H1 (cell line): ENCODE results near the gene GLG1. TPM values are rescaled to one million over a fixed set of nuclear protein-coding genes. Genes with fewer than 3 reads are reported as not detected.
"Not testable (repeated sequence)": the region's sequence is repeated elsewhere in the genome, so short reads cannot be mapped to it uniquely, and the experiment has no call there.

ENCODE experiments used
- CTCF ChIA-PET: fragments of 300-600 bp; sonication (Branson Sonifier 250); formaldehyde crosslinking; loops from one replicate; lab custom pipeline; 2021; ENCODE audit not compliant: partially characterized antibody; lab: Charles Lee
- POLR2A ChIA-PET: fragments of 300-600 bp; sonication (Branson Sonifier 250); formaldehyde crosslinking; loops from one replicate; lab custom pipeline; 2021; ENCODE audit warnings: inconsistent platforms; ENCODE audit not compliant: partially characterized antibody; lab: Charles Lee
- DNase-seq, 2 experiments: peaks; one replicate each; pipeline versions ENCODE4 v3.0.0 to v3.0.0-alpha.2; 2010 to 2022; ENCODE audit warnings: low spot score in 2 of 2, low read depth in 1 of 2, mixed read lengths in 1 of 2
- FAIRE-seq: peaks from 2 replicates; lab custom pipeline; 2011; peaks lifted over from hg19 to GRCh38; lab: Jason Lieb, UNC
- H2AFZ ChIP-seq: 2 replicates; pipeline ENCODE4 v1.8.1; 2012; ENCODE audit warnings: low read length, inconsistent platforms
- H2AK5ac ChIP-seq: 2 replicates; pipeline ENCODE4 v1.6.1; 2013; ENCODE audit warnings: low read depth, low read length
- H2BK120ac ChIP-seq: replicated peaks from 2 replicates; pipeline ENCODE3; 2013; ENCODE audit warnings: low read depth, low read length, inconsistent platforms
- H2BK12ac ChIP-seq: 2 replicates; pipeline ENCODE4 v1.6.1; 2013; ENCODE audit warnings: low read depth, low read length
- H2BK15ac ChIP-seq: 2 replicates; pipeline ENCODE4 v1.6.1; 2013; ENCODE audit warnings: low read length
- H2BK20ac ChIP-seq: 2 replicates; pipeline ENCODE4 v1.6.1; 2013; ENCODE audit warnings: low read length
- H2BK5ac ChIP-seq: 2 replicates; pipeline ENCODE4 v1.6.1; 2013; ENCODE audit warnings: low read depth, low read length
- H3K14ac ChIP-seq: 2 replicates; pipeline ENCODE4 v1.6.1; 2013; ENCODE audit warnings: inconsistent platforms; ENCODE audit not compliant: insufficient read length
- H3K18ac ChIP-seq: 2 replicates; pipeline ENCODE4 v1.6.1; 2013; ENCODE audit warnings: low read length; ENCODE audit errors: extremely low read depth
- H3K23ac ChIP-seq: 2 replicates; pipeline ENCODE4 v1.6.1; 2013; ENCODE audit warnings: inconsistent platforms; ENCODE audit not compliant: insufficient read length
- H3K23me2 ChIP-seq: 2 replicates; pipeline ENCODE4 v1.6.1; 2013; ENCODE audit warnings: low read depth, low read length
- H3K27ac ChIP-seq: 2 replicates; pipeline ENCODE4 v1.6.1; 2011; ENCODE audit warnings: low read depth, low read length, inconsistent platforms
- H3K27me3 ChIP-seq, 4 experiments: replicated peaks in 1 of 4; 1 replicate in 1 of 4; 2 replicates in 3 of 4; pipeline versions ENCODE4 v1.6.1 to v1.8.1; 2011 to 2013; ENCODE audit warnings: low read length in 3 of 4, mild to moderate bottlenecking in 3 of 4, inconsistent platforms in 2 of 4, mixed read lengths in 2 of 4, moderate library complexity in 1 of 4; ENCODE audit not compliant: control insufficient read depth in 3 of 4, insufficient read depth in 3 of 4; ENCODE audit errors: extremely low read depth in 1 of 4
- H3K36me3 ChIP-seq, 4 experiments: 2 replicates each; pipeline versions ENCODE4 v1.6.1 to v1.8.1; 2011 to 2013; ENCODE audit warnings: mild to moderate bottlenecking in 4 of 4, low read length in 3 of 4, moderate library complexity in 2 of 4, control low read depth in 1 of 4, inconsistent platforms in 1 of 4; ENCODE audit not compliant: insufficient read depth in 4 of 4, control insufficient read depth in 2 of 4
- H3K4ac ChIP-seq: replicated peaks from 2 replicates; pipeline ENCODE3; 2013; ENCODE audit warnings: low read length, low read depth, mixed read lengths, inconsistent platforms; ENCODE audit not compliant: insufficient read length
- H3K4me1 ChIP-seq, 4 experiments: replicated peaks in 1 of 4; 1 replicate in 1 of 4; 2 replicates in 3 of 4; pipeline versions ENCODE4 v1.6.1 to v1.8.1; 2011 to 2013; ENCODE audit warnings: low read length in 3 of 4, inconsistent platforms in 2 of 4, mixed read lengths in 1 of 4; ENCODE audit not compliant: insufficient read depth in 4 of 4, control insufficient read depth in 3 of 4
- H3K4me2 ChIP-seq, 2 experiments: 2 replicates each; pipeline versions ENCODE4 v1.6.1 to v1.8.1; 2011 to 2013; ENCODE audit warnings: low read depth in 2 of 2, low read length in 2 of 2, control low read depth in 1 of 2, inconsistent platforms in 1 of 2, mild to moderate bottlenecking in 1 of 2; ENCODE audit not compliant: insufficient read depth in 1 of 2
- H3K4me3 ChIP-seq, 4 experiments: fragments of 200-600, 300-600 bp in 1 of 4; sonication (generic), shearing (Covaris generic), sonication (Bioruptor Twin) in 1 of 4; 2 replicates each; pipeline versions ENCODE4 v1.5.1 to v1.8.1; 2011 to 2016; ENCODE audit warnings: low read length in 4 of 4, low read depth in 3 of 4, control low read depth in 2 of 4, inconsistent platforms in 2 of 4, mild to moderate bottlenecking in 2 of 4, mixed read lengths in 1 of 4, moderate library complexity in 1 of 4; ENCODE audit not compliant: insufficient read depth in 2 of 4; ENCODE audit errors: extremely low read depth in 1 of 4
- H3K56ac ChIP-seq: replicated peaks from 2 replicates; pipeline ENCODE3; 2013; ENCODE audit warnings: low read depth, mild to moderate bottlenecking, mixed read lengths, low read length, inconsistent platforms; ENCODE audit not compliant: insufficient read length
- H3K79me1 ChIP-seq: 2 replicates; pipeline ENCODE4 v1.6.1; 2013; ENCODE audit warnings: low read depth, low read length, control low read depth
- H3K79me2 ChIP-seq, 2 experiments: 2 replicates each; pipeline versions ENCODE4 v1.6.1 to v1.8.1; 2012 to 2013; ENCODE audit warnings: low read length in 2 of 2, mild to moderate bottlenecking in 2 of 2, inconsistent platforms in 1 of 2; ENCODE audit not compliant: insufficient read depth in 2 of 2, control insufficient read depth in 1 of 2
- H3K9ac ChIP-seq, 4 experiments: replicated peaks in 1 of 4; 1 replicate in 1 of 4; 2 replicates in 3 of 4; pipeline versions ENCODE4 v1.6.1 to v1.8.1; 2011 to 2013; ENCODE audit warnings: low read depth in 3 of 4, low read length in 3 of 4, control low read depth in 2 of 4, mild to moderate bottlenecking in 2 of 4, moderate library complexity in 2 of 4, inconsistent platforms in 1 of 4; ENCODE audit errors: extremely low read depth in 1 of 4
- H3K9me3 ChIP-seq, 2 experiments: 2 replicates each; pipeline versions ENCODE4 v1.6.1 to v1.8.1; 2012 to 2013; ENCODE audit warnings: mild to moderate bottlenecking in 2 of 2, moderate library complexity in 2 of 2, control low read depth in 1 of 2, inconsistent platforms in 1 of 2, low read depth in 1 of 2, low read length in 1 of 2, mixed read lengths in 1 of 2; ENCODE audit not compliant: insufficient read depth in 2 of 2
- H4K20me1 ChIP-seq, 2 experiments: replicated peaks in 1 of 2; 2 replicates each; pipeline versions ENCODE3 to v1.8.1; 2011 to 2013; ENCODE audit warnings: inconsistent platforms in 2 of 2, low read length in 2 of 2, mild to moderate bottlenecking in 1 of 2; ENCODE audit not compliant: insufficient read depth in 2 of 2, control insufficient read depth in 1 of 2
- H4K5ac ChIP-seq: 2 replicates; pipeline ENCODE4 v1.6.1; 2013; ENCODE audit warnings: low read length, low read depth, mixed read lengths, inconsistent platforms; ENCODE audit not compliant: insufficient read length
- H4K8ac ChIP-seq: 2 replicates; pipeline ENCODE4 v1.8.0; 2013; ENCODE audit warnings: mild to moderate bottlenecking, moderate library complexity, low read length, inconsistent platforms; ENCODE audit not compliant: insufficient read depth; ENCODE audit errors: extremely low read depth
- H4K91ac ChIP-seq: replicated peaks from 2 replicates; pipeline ENCODE3; 2013; ENCODE audit warnings: low read length, mixed read lengths, inconsistent platforms; ENCODE audit not compliant: insufficient read length
- WGBS, 2 experiments: shearing (Covaris generic) in 1 of 2; methylation state at CpG; one replicate each; pipeline versions ENCODE4 v1.1.6 to v1.1.7; 2013 to 2015; ENCODE audit warnings: low lambda C conversion rate in 2 of 2, mixed read lengths in 2 of 2, inconsistent platforms in 1 of 2, low coverage in 1 of 2, missing lambda C conversion rate in 1 of 2; ENCODE audit not compliant: insufficient replicate concordance in 2 of 2, insufficient coverage in 1 of 2, insufficient read length in 1 of 2; ENCODE audit errors: extremely low coverage in 1 of 2, missing lambda C conversion rate in 1 of 2; 5-methylcytosine and 5-hydroxymethylcytosine counted together
- polyA plus RNA-seq, 7 experiments: library from polyadenylated mRNA; depleted of rRNA in 3 of 7; stranded (reverse) in 5 of 7; unstranded in 2 of 7; fragments of >200 nt in 5 of 7; fragments of 200-250 nt in 2 of 7; gene quantifications; 1 replicate in 5 of 7; 2 replicates in 1 of 7; 4 replicates in 1 of 7; pipeline versions ENCODE4 v1.2.1 to v1.2.3, GENCODE V29; 2011 to 2013; ENCODE audit warnings: missing spikeins in 2 of 7, mixed read lengths in 2 of 7
- total RNA-seq: library from RNA; stranded (reverse); fragmentation: NEBNext Ultra II Directional; extraction: Animal tissue kit (Norgen Biotek cat#: 25700); gene quantifications from 2 replicates; pipeline ENCODE4 v1.2.1, GENCODE V29; 2021

Gene GLG1
- total and polyA plus RNA-seq, 2 of the 8 experiments (the other 6 are each of a cell fraction or from before 2014, with no cell fraction given), result 53.4 to 139 TPM

DNA sequence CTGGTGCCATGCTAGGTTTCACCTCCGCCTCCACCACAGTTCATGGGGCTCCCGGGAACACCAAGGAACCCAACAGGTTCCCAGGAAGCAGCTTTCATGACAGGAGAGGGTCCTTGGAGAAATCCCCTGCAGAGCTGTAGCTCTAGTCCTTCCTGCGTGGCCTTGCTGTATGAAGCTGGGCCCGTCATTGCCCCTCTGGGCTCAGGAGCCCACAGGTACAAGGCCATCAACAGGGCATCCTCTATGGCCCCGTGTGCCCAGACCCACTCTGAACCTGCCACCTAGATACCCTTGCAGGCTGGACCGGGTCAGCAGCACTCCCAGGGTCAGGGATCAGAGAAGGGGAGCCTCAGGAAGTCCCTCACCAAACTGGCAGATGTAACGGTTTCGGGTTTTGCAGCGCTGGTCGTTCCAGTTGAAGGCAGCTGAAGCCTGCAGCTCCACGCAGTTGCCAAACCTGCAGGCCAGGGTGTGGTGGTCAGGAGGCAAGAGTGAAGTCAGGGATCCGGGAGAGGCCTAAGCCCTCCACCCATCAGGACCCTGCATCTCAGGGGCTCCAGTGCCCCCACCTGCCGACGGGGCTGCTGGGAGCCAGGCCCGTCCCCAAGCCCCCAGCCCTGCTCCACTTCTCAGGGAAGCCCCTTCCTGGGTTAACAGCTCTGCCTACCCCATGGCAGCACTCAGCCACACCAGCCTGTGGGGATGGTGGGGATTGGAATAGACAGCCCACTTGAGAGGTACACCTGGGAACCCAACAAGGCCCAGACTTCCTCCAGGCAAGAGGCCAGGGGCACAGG is 197.5 kb downstream of the GLG1 start:
- H3K23me2 ChIP-seq, H3K56ac ChIP-seq, H3K4me1 ChIP-seq, H4K8ac ChIP-seq, H2BK15ac ChIP-seq, DNase-seq, H2BK120ac ChIP-seq, CTCF ChIA-PET, POLR2A ChIA-PET, H3K9ac ChIP-seq, H3K27me3 ChIP-seq, H3K18ac ChIP-seq, H4K20me1 ChIP-seq, H3K4me3 ChIP-seq, H2BK5ac ChIP-seq, H2AK5ac ChIP-seq, H3K14ac ChIP-seq, H3K79me2 ChIP-seq, H3K4me2 ChIP-seq, H3K27ac ChIP-seq, H2BK20ac ChIP-seq, FAIRE-seq, H3K79me1 ChIP-seq, H2BK12ac ChIP-seq, H3K36me3 ChIP-seq, H4K91ac ChIP-seq, H4K5ac ChIP-seq, H3K4ac ChIP-seq, H3K23ac ChIP-seq, H2AFZ ChIP-seq, H3K9me3 ChIP-seq: not testable (repeated sequence)
- WGBS, 2 experiments, result 94% methylated on average over 5 of the region's 15 CpGs; no CpG with 5 or more reads in 1 of the 2 experiments
